ENCODE measurements around the gene BRD1.
A peak's percentile ranks its signal among the peaks of the same experiment; 100 is the strongest.
"Not testable (repeated sequence)": the region's sequence is repeated elsewhere in the genome, so short reads cannot be mapped to it uniquely, and the experiment has no call there.

BRD1 gene

GRCh38 chr22:49767355-49768062 lies 60.2 kb downstream of the BRD1 start:
- peak; percentile 40 to 68 for DNase-seq

- no peak for DNase-seq
Measured at GRCh38 chr22:49765951-49766350, 61.7 kb downstream of the BRD1 start.

- DNase-seq, result no peak
Measured at GRCh38 chr22:49765091-49765771, 62.4 kb downstream of the BRD1 start.

- no peak for DNase-seq
Measured at GRCh38 chr22:49764127-49764581, 63.5 kb downstream of the BRD1 start.

GRCh38 chr22:49763696-49764095 lies 64.0 kb downstream of the BRD1 start:
- DNase-seq, result no peak

- DNase-seq, result no peak
Measured at GRCh38 chr22:49763138-49763537, 64.5 kb downstream of the BRD1 start.

GRCh38 chr22:49762571-49762970 lies 65.1 kb downstream of the BRD1 start:
- not testable (repeated sequence) for DNase-seq

- no peak for DNase-seq
Measured at GRCh38 chr22:49761836-49762235, 65.8 kb downstream of the BRD1 start.

GRCh38 chr22:49760630-49761571 lies 66.8 kb downstream of the BRD1 start:
- DNase-seq, result no peak

GRCh38 chr22:49760280-49760629 lies 67.4 kb downstream of the BRD1 start:
- DNase-seq, result no peak

- DNase-seq, result no peak
Measured at GRCh38 chr22:49756676-49757075, 71.0 kb downstream of the BRD1 start.

- no peak for DNase-seq
Measured at GRCh38 chr22:49756201-49756600, 71.5 kb downstream of the BRD1 start.

- DNase-seq, result no peak
Measured at GRCh38 chr22:49755631-49756001, 72.1 kb downstream of the BRD1 start.

- DNase-seq, result no peak
Measured at GRCh38 chr22:49754696-49755630, 72.7 kb downstream of the BRD1 start.

GRCh38 chr22:49753961-49754695 lies 73.5 kb downstream of the BRD1 start:
- no peak for DNase-seq

- no peak for DNase-seq
Measured at GRCh38 chr22:49753276-49753890, 74.3 kb downstream of the BRD1 start.

- no peak for DNase-seq
Measured at GRCh38 chr22:49752598-49753091, 75.0 kb downstream of the BRD1 start.

- no peak for DNase-seq
Measured at GRCh38 chr22:49751966-49752597, 75.6 kb downstream of the BRD1 start.

- no peak for DNase-seq
Measured at GRCh38 chr22:49751318-49751965, 76.2 kb downstream of the BRD1 start.
